ENCODE results near the gene D2HGDH.

DNA sequence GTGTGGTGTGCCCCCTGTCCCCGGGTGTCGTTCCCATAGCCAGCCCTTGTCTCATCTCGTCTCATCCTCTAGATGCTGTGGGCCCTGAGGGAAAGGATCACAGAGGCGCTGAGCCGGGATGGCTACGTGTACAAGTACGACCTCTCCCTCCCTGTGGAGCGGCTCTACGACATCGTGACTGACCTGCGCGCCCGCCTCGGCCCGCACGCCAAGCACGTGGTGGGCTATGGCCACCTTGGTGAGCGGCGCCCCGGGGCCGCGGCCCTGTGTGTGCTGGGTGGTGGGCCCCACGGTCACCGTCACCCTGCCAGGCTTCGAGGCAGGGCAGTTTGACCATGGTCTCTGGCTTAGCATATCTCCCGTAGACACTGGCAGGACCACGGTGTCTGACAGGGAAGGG, 21.3 kb downstream of the D2HGDH start:
- TF ChIP-seq, protein P1, sequence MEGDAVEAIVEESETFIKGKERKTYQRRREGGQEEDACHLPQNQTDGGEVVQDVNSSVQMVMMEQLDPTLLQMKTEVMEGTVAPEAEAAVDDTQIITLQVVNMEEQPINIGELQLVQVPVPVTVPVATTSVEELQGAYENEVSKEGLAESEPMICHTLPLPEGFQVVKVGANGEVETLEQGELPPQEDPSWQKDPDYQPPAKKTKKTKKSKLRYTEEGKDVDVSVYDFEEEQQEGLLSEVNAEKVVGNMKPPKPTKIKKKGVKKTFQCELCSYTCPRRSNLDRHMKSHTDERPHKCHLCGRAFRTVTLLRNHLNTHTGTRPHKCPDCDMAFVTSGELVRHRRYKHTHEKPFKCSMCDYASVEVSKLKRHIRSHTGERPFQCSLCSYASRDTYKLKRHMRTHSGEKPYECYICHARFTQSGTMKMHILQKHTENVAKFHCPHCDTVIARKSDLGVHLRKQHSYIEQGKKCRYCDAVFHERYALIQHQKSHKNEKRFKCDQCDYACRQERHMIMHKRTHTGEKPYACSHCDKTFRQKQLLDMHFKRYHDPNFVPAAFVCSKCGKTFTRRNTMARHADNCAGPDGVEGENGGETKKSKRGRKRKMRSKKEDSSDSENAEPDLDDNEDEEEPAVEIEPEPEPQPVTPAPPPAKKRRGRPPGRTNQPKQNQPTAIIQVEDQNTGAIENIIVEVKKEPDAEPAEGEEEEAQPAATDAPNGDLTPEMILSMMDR (IDR thresholded peaks at IDR 0.05) = no peak
- no peak for TF ChIP-seq POLR2A (IDR thresholded peaks at IDR 0.05)

Data from vagina (tissue), 2 donors.